Ectodermal cell (in vitro differentiated cells): ENCODE measurements around the gene ABITRAM.

Source experiments
- H3K27ac ChIP-seq: 2 replicates; pipeline ENCODE4 v1.7.0; 2013; ENCODE audit warnings: mild to moderate bottlenecking, low read depth, low read length; ENCODE audit not compliant: insufficient read depth, poor library complexity, severe bottlenecking
- H3K27me3 ChIP-seq: 2 replicates; pipeline ENCODE4 v1.7.0; 2013; ENCODE audit warnings: mild to moderate bottlenecking, low read length; ENCODE audit not compliant: insufficient read depth, control insufficient read depth, poor library complexity, severe bottlenecking
- H3K36me3 ChIP-seq: one replicate; pipeline ENCODE4 v1.7.0; 2013; ENCODE audit warnings: low read length; ENCODE audit not compliant: control insufficient read depth, insufficient read depth
- H3K4me1 ChIP-seq: one replicate; pipeline ENCODE4 v1.7.0; 2013; ENCODE audit warnings: low read length; ENCODE audit not compliant: control insufficient read depth, insufficient read depth
- H3K4me3 ChIP-seq: 2 replicates; pipeline ENCODE4 v1.7.0; 2013; ENCODE audit warnings: low read depth, low read length, control low read depth; ENCODE audit not compliant: insufficient read depth
- H3K9me3 ChIP-seq: 2 replicates; pipeline ENCODE4 v1.7.0; 2013; ENCODE audit warnings: mild to moderate bottlenecking, low read length, moderate library complexity; ENCODE audit not compliant: control insufficient read depth

Gene ABITRAM

GRCh38 chr9:108983885-108984284 lies 49.7 kb downstream of the ABITRAM start:
- Histone ChIP-seq H3K4me1 (no peaks in the 10 kb centered on the region), H3K27ac (no peak overlapping the region), H3K4me3 (no peak overlapping the region), H3K36me3 (peaks cover 12% of the 10 kb centered on the region), H3K27me3 (no peaks in the 10 kb centered on the region), H3K9me3 (no peaks in the 10 kb centered on the region)
